ENCODE measurements around the gene CXCL14. TPM values are rescaled to one million over a fixed set of nuclear protein-coding genes. Genes with fewer than 3 reads are reported as not detected.

The CXCL14 gene
- total RNA-seq, 1 donor from 2014 or later, result 62.1 TPM

DNA sequence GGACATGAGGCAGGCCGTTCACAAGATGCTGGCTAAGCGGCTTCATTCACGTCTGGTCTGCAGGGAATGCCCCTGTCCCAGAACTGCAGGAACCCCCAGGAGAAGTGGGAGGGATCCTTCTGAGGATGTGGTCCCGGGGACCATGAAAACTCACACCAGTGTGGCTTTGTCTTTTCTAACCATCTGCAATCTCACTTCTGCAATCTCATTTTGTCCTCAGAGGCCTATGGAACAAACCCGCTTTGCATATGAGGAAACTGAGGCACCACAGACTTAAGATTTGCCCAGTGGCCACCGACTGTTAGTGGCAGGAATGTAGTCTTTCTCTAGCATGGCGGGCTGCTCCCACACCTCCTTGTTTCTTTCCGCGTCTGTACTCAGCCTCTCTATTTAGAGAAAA lies 6.9 kb downstream of the CXCL14 start:
- Histone ChIP-seq H3K36me3 (no peaks in the 10 kb centered on the region), H3K4me1 (peaks cover 4% of the 10 kb centered on the region), H3K4me3 (no peak overlapping the region), H3K9me3 (no peaks in the 10 kb centered on the region), H3K27me3 (no peaks in the 10 kb centered on the region), H3K27ac (no peak overlapping the region)
- no peak for TF ChIP-seq POLR2A (IDR thresholded peaks at IDR 0.05)
- no peak for TF ChIP-seq POLR2AphosphoS5 (IDR thresholded peaks at IDR 0.05; ENCODE audit: insufficient read depth in 1 of 2, low read depth in 1 of 2)
- no peak for TF ChIP-seq CTCF (IDR thresholded peaks at IDR 0.05)
- no peak for DNase-seq (ENCODE audit: extremely low spot score in 2 of 2)
- intact Hi-C loops (cut with DNase I), result no loop called here

- intact Hi-C loops (cut with DNase I), result no loop called here
- Histone ChIP-seq H3K27ac (no peak overlapping the region), H3K9me3 (no peaks in the 10 kb centered on the region), H3K27me3 (no peaks in the 10 kb centered on the region), H3K36me3 (no peaks in the 10 kb centered on the region), H3K4me3 (no peak overlapping the region), H3K4me1 (peaks cover 4% of the 10 kb centered on the region)
- DNase-seq (ENCODE audit: extremely low spot score in 2 of 2), result no peak
- no peak for TF ChIP-seq POLR2AphosphoS5 (IDR thresholded peaks at IDR 0.05; ENCODE audit: insufficient read depth in 1 of 2, low read depth in 1 of 2)
- TF ChIP-seq POLR2A (IDR thresholded peaks at IDR 0.05), result no peak
- TF ChIP-seq CTCF (IDR thresholded peaks at IDR 0.05), result no peak
Measured at GRCh38 chr5:135571066-135571609, 7.7 kb downstream of the CXCL14 start.

DNA sequence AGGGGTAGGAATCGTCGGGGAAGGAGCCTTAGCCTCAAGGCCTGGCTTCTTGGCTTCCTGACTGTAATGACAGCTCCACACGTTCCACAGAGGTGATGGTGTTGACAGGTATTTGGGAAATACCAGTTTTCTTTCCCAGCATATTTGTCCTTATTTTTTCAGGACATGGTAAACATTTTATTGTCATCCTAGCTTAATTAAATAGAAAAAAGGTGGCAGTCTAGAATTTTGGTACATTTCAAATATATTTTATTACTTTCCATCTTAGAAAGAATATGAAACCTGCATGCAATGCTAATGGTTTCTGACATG lies 8.4 kb downstream of the CXCL14 start:
- Histone ChIP-seq H3K4me3 (no peak overlapping the region), H3K36me3 (no peaks in the 10 kb centered on the region), H3K9me3 (no peaks in the 10 kb centered on the region), H3K4me1 (peaks cover 4% of the 10 kb centered on the region), H3K27ac (no peak overlapping the region), H3K27me3 (no peaks in the 10 kb centered on the region)
- intact Hi-C loops (cut with DNase I), result no loop called here
- no peak for DNase-seq (ENCODE audit: extremely low spot score in 2 of 2)
- TF ChIP-seq POLR2A (IDR thresholded peaks at IDR 0.05) (no peak), POLR2AphosphoS5 (IDR thresholded peaks at IDR 0.05; ENCODE audit: insufficient read depth in 1 of 2, low read depth in 1 of 2) (no peak), CTCF (IDR thresholded peaks at IDR 0.05) (no peak)

GRCh38 chr5:135569755-135570452 lies 8.9 kb downstream of the CXCL14 start:
- Histone ChIP-seq H3K4me3 (no peak overlapping the region), H3K36me3 (no peaks in the 10 kb centered on the region), H3K4me1 (peaks cover 4% of the 10 kb centered on the region), H3K27me3 (no peaks in the 10 kb centered on the region), H3K27ac (no peak overlapping the region), H3K9me3 (no peaks in the 10 kb centered on the region)
- no peak for DNase-seq (ENCODE audit: extremely low spot score in 2 of 2)
- TF ChIP-seq POLR2A (IDR thresholded peaks at IDR 0.05) (no peak), CTCF (IDR thresholded peaks at IDR 0.05) (no peak), POLR2AphosphoS5 (IDR thresholded peaks at IDR 0.05; ENCODE audit: insufficient read depth in 1 of 2, low read depth in 1 of 2) (no peak)
- intact Hi-C loops (cut with DNase I), result no loop called here

DNA sequence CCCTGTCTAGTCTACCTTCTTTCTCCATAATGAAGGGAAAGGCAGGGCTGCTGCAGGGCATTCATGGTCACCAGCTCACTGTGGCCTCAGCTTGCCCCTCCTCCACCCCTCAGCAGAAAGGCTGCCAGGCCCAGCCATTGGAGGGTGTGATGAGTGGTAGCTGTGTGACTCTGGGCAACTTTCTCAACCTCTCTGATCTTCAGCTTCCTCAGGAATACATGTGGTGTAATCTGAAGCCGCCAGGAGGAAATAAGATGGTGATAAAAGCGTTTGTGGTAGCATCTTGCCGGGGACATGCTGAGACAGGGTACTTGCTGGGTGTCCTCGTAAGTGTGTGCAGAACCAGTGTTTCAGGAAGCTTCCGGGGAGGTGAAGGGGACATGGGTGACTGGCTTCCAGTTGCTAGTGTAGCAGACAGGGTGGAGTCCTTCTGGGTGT lies 9.8 kb downstream of the CXCL14 start:
- no peak for DNase-seq (ENCODE audit: extremely low spot score in 2 of 2)
- Histone ChIP-seq H3K4me3 (no peak overlapping the region), H3K27ac (no peak overlapping the region), H3K4me1 (peaks cover 4% of the 10 kb centered on the region), H3K9me3 (no peaks in the 10 kb centered on the region), H3K27me3 (no peaks in the 10 kb centered on the region), H3K36me3 (no peaks in the 10 kb centered on the region)
- intact Hi-C loops (cut with DNase I), result no loop called here
- TF ChIP-seq POLR2AphosphoS5 (IDR thresholded peaks at IDR 0.05; ENCODE audit: insufficient read depth in 1 of 2, low read depth in 1 of 2) (peak in 1 of 2 donors; percentile 58), CTCF (IDR thresholded peaks at IDR 0.05) (no peak), POLR2A (IDR thresholded peaks at IDR 0.05) (no peak)
